SK-N-SH (cell line): ENCODE data around the gene UBAC2. TPM values are rescaled to one million over a fixed set of nuclear protein-coding genes. Genes with fewer than 3 reads are reported as not detected.

Source experiments
- CTCF ChIA-PET: fragments of 300-600, 350-600 bp; formaldehyde crosslinking; extraction: SDS; loops from one replicate; lab custom pipeline; 2021; lab: Yijun Ruan, JAX
- POLR2A ChIA-PET: fragments of 350-600 bp; sonication (Branson Sonifier 250); formaldehyde crosslinking; extraction: SDS; loops from one replicate; lab custom pipeline; 2020; ENCODE audit warnings: antibody characterized with exemption, inconsistent platforms; lab: Yijun Ruan, JAX
- DNase-seq: peaks from one replicate; pipeline ENCODE4 v3.0.0; 2012
- H2AFZ ChIP-seq: fragments of 200-600 bp; sonication (generic); 2 replicates; pipeline ENCODE4 v1.8.1; 2016; ENCODE audit warnings: antibody characterized with exemption, mild to moderate bottlenecking, low read depth
- H3F3A ChIP-seq: fragments of 200-600 bp; sonication (generic); replicated peaks from 2 replicates; pipeline ENCODE3; 2016; ENCODE audit warnings: antibody characterized with exemption, mild to moderate bottlenecking; ENCODE audit not compliant: insufficient read depth
- H3K27ac ChIP-seq, 2 experiments: fragments of 200-500 bp in 1 of 2; fragments of 200-600 bp in 1 of 2; sonication (Bioruptor generic) in 1 of 2; sonication (generic), shearing (Covaris generic) in 1 of 2; 2 replicates each; pipeline versions ENCODE4 v1.5.1 to v1.6.1; 2014 to 2016; ENCODE audit warnings: low read depth in 2 of 2, inconsistent platforms in 1 of 2, low read length in 1 of 2, mild to moderate bottlenecking in 1 of 2, mixed read lengths in 1 of 2
- H3K27me3 ChIP-seq: fragments of 200-600 bp; sonication (generic), shearing (Covaris generic); 2 replicates; pipeline ENCODE4 v1.6.1; 2016; ENCODE audit warnings: mixed run types; ENCODE audit not compliant: insufficient read depth
- H3K36me3 ChIP-seq, 2 experiments: fragments of 200-500 bp in 1 of 2; fragments of 200-600 bp in 1 of 2; sonication (Bioruptor generic) in 1 of 2; sonication (generic) in 1 of 2; replicated peaks in 1 of 2; 2 replicates each; pipeline versions ENCODE3 to v1.5.1; 2014 to 2016; ENCODE audit warnings: low read length in 1 of 2, mild to moderate bottlenecking in 1 of 2; ENCODE audit not compliant: insufficient read depth in 2 of 2, control insufficient read depth in 1 of 2
- H3K4me1 ChIP-seq, 2 experiments: fragments of 200-500 bp in 1 of 2; fragments of 200-600 bp in 1 of 2; sonication (Bioruptor generic) in 1 of 2; sonication (generic), shearing (Covaris generic) in 1 of 2; 2 replicates each; pipeline versions ENCODE4 v1.5.1 to v1.6.1; 2014 to 2016; ENCODE audit warnings: low read depth in 1 of 2, low read length in 1 of 2, mixed run types in 1 of 2; ENCODE audit not compliant: insufficient read depth in 2 of 2, control insufficient read depth in 1 of 2
- H3K4me2 ChIP-seq: fragments of 200-600 bp; sonication (generic), shearing (Covaris generic); 2 replicates; pipeline ENCODE4 v1.6.1; 2017; ENCODE audit warnings: mixed run types
- H3K4me3 ChIP-seq, 2 experiments: fragments of 200-500 bp in 1 of 2; fragments of 200-600 bp in 1 of 2; sonication (Bioruptor generic) in 1 of 2; sonication (generic), shearing (Covaris generic) in 1 of 2; 2 replicates each; pipeline versions ENCODE4 v1.5.1 to v1.8.1; 2014 to 2016; ENCODE audit warnings: low read depth in 2 of 2, inconsistent platforms in 1 of 2, low read length in 1 of 2, mild to moderate bottlenecking in 1 of 2, mixed read lengths in 1 of 2, moderate library complexity in 1 of 2
- H3K79me2 ChIP-seq: fragments of 200-600 bp; sonication (generic); 2 replicates; pipeline ENCODE4 v1.8.1; 2017; ENCODE audit warnings: mild to moderate bottlenecking; ENCODE audit not compliant: insufficient read depth
- H3K9ac ChIP-seq: fragments of 200-600 bp; sonication (generic); 2 replicates; pipeline ENCODE4 v1.6.1; 2017; ENCODE audit warnings: mixed run types
- H3K9me2 ChIP-seq: fragments of 200-600 bp; sonication (generic); 2 replicates; pipeline ENCODE4 v1.6.1; 2017; ENCODE audit warnings: mixed run types
- H3K9me3 ChIP-seq: fragments of 200-600 bp; sonication (generic); 2 replicates; pipeline ENCODE4 v1.6.1; 2017; ENCODE audit warnings: mixed run types, mild to moderate bottlenecking, moderate library complexity
- H4K20me1 ChIP-seq: fragments of 200-600 bp; sonication (generic); 2 replicates; pipeline ENCODE4 v1.6.1; 2017; ENCODE audit warnings: mild to moderate bottlenecking, mixed run types; ENCODE audit not compliant: insufficient read depth
- ELF1 ChIP-seq: IDR thresholded peaks from 2 replicates; pipeline ENCODE4 v1.4.0; 2012
- EZH2phosphoT487 ChIP-seq: fragments of 200-600 bp; sonication (generic); IDR thresholded peaks from 2 replicates; pipeline ENCODE4 v1.6.1; 2017; ENCODE audit warnings: low read depth, mixed run types, mild to moderate bottlenecking, antibody characterized with exemption, moderate library complexity, borderline replicate concordance
- FOSL2 ChIP-seq: IDR thresholded peaks from 2 replicates; pipeline ENCODE4 v1.4.0; 2012; ENCODE audit warnings: low read depth, mild to moderate bottlenecking, moderate library complexity, borderline replicate concordance
- NFIC ChIP-seq: IDR thresholded peaks from 2 replicates; pipeline ENCODE4 v1.4.0; 2012; ENCODE audit warnings: borderline replicate concordance
- PBX3 ChIP-seq: IDR thresholded peaks from 2 replicates; pipeline ENCODE4; 2012
- RCOR1 ChIP-seq: fragments of 150-350 bp; IDR thresholded peaks from 2 replicates; pipeline ENCODE4 v1.6.1; 2017; ENCODE audit warnings: antibody characterized with exemption, low read length
- REST ChIP-seq: IDR thresholded peaks from 2 replicates; pipeline ENCODE4 v1.6.1; 2012; ENCODE audit warnings: mild to moderate bottlenecking, low read depth, low read length, moderate library complexity
- SIN3A ChIP-seq: IDR thresholded peaks from 2 replicates; pipeline ENCODE4 v1.6.1; 2012; ENCODE audit warnings: low read depth, mild to moderate bottlenecking, low read length, moderate library complexity, borderline replicate concordance
- SMC3 ChIP-seq: IDR thresholded peaks from 2 replicates; pipeline ENCODE4 v1.6.1; 2012; ENCODE audit warnings: low read depth, low read length, improper control_type of control experiment
- TCF12 ChIP-seq: IDR thresholded peaks from 2 replicates; pipeline ENCODE4 v1.4.0; 2012
- WGBS: methylation state at CpG from one replicate; pipeline ENCODE4 v1.1.6; 2017; ENCODE audit warnings: low lambda C conversion rate; 5-methylcytosine and 5-hydroxymethylcytosine counted together
- polyA plus RNA-seq, 3 experiments: library from polyadenylated mRNA; depleted of rRNA; stranded (reverse); fragments of >200 nt; gene quantifications; 2 replicates each; pipeline ENCODE4 v1.2.3, GENCODE V29; 2012

UBAC2 gene
- polyA plus RNA-seq, 1 of the 3 experiments (the other 2 are of a cell fraction): 79.0 TPM

- Histone ChIP-seq H3K79me2 (no peaks in the 10 kb centered on the region), H3K4me2 (no peak overlapping the region), H3K27me3 (no peaks in the 10 kb centered on the region), H3K9ac (no peak overlapping the region), H3K4me3 (no peak overlapping the region), H4K20me1 (no peaks in the 10 kb centered on the region), H3K36me3 (peaks cover 4 to 5% of the 10 kb centered on the region in 2 experiments), H3K9me3 (no peaks in the 10 kb centered on the region), H3K4me1 (peaks cover 5 to 9% of the 10 kb centered on the region in 2 experiments; a peak in 2 of 4 replicates), H3K9me2 (no peaks in the 10 kb centered on the region), H3F3A (no peaks in the 10 kb centered on the region), H3K27ac (peak overlapping the region in 1 of 2 experiments; percentile 40; a peak in 1 of 4 replicates), H2AFZ (no peak overlapping the region)
- 96% methylated on average over 12 of the region's 12 CpGs for WGBS
- TF ChIP-seq REST (no peak), SIN3A (no peak)
- DNase-seq: no peak
- ChIA-PET CTCF (interaction anchor here (0.7 to 1.9 kb wide), 2 partner anchors 30 to 141 kb away, joined by 5 to 11 read pairs; no protein-coding TSS in a partner anchor), POLR2A (no interaction called here)
Measured at GRCh38 chr13:99295488-99296252, 95.0 kb downstream of the UBAC2 start.

- H3K4me1 ChIP-seq: peaks cover 5 to 11% of the 10 kb centered on the region in 2 experiments; a peak in 2 of 4 replicates
- H3K27me3 ChIP-seq: no peaks in the 10 kb centered on the region
- no peak overlapping the region for H3K4me3 ChIP-seq
- H3K79me2 ChIP-seq: no peaks in the 10 kb centered on the region
- CTCF ChIA-PET: interaction anchor here (0.7 to 2.6 kb wide), 4 partner anchors 27 to 140 kb away, joined by 5 to 11 read pairs (median 7); no protein-coding TSS in a partner anchor
- H2AFZ ChIP-seq: no peak overlapping the region
- POLR2A ChIA-PET: no interaction called here
- H3K4me2 ChIP-seq: no peak overlapping the region; the same call in 1 of the 2 replicates
- TF ChIP-seq NFIC (peak; percentile 12; the same call in 1 of the 2 replicates), PBX3 (0 out of 2 replicates have a peak, but pooled peaks have one; percentile 39), FOSL2 (no peak), TCF12 (peak; percentile 55; the same call in 1 of the 2 replicates), ELF1 (no peak), RCOR1 (no peak), EZH2phosphoT487 (no peak), SMC3 (no peak)
- H4K20me1 ChIP-seq: no peaks in the 10 kb centered on the region
- no peaks in the 10 kb centered on the region for H3K9me3 ChIP-seq
- WGBS: 63% methylated on average over 4 of the region's 4 CpGs
- H3K27ac ChIP-seq: peak overlapping the region in 1 of 2 experiments; percentile 40; a peak in 2 of 4 replicates
- peaks cover 4 to 5% of the 10 kb centered on the region in 2 experiments for H3K36me3 ChIP-seq
- no peak overlapping the region for H3K9ac ChIP-seq
- no peak for DNase-seq
- no peaks in the 10 kb centered on the region for H3K9me2 ChIP-seq
- H3F3A ChIP-seq: no peaks in the 10 kb centered on the region
Measured at GRCh38 chr13:99296398-99296797, 95.7 kb downstream of the UBAC2 start.
